Transverse colon (tissue), 4 donors: ENCODE data around the gene ALG1. TPM values are rescaled to one million over a fixed set of nuclear protein-coding genes. Genes with fewer than 3 reads are reported as not detected.
"Not testable (repeated sequence)": the region's sequence is repeated elsewhere in the genome, so short reads cannot be mapped to it uniquely, and the experiment has no call there.

ENCODE experiments used
- DNase-seq: peaks from one replicate; pipeline ENCODE4 v3.0.0-alpha.2; 2019
- H3K27ac ChIP-seq, 4 donors: fragments of 200-600 bp; sonication (generic); 2 replicates each; pipeline ENCODE4 v1.5.1; 2016 to 2018; ENCODE audit warnings: inconsistent platforms in 4 of 4
- H3K27me3 ChIP-seq: fragments of 200-600 bp; sonication (generic); 2 replicates; pipeline ENCODE4 v1.5.1; 2017; ENCODE audit warnings: inconsistent platforms
- H3K36me3 ChIP-seq, 4 donors: fragments of 200-600 bp; sonication (generic); 2 replicates each; pipeline ENCODE4 v1.5.1; 2017 to 2019; ENCODE audit warnings: inconsistent platforms in 4 of 4
- H3K4me1 ChIP-seq, 4 donors: fragments of 200-600 bp; sonication (generic); 2 replicates each; pipeline ENCODE4 v1.5.1; 2017 to 2020; ENCODE audit warnings: inconsistent platforms in 4 of 4
- H3K4me3 ChIP-seq, 4 donors: fragments of 200-600 bp; sonication (generic); 1 replicate in 1 of 4; 2 replicates in 3 of 4; pipeline versions ENCODE4 v1.5.1 to v1.6.1; 2017 to 2019; ENCODE audit warnings: inconsistent platforms in 4 of 4
- H3K9me3 ChIP-seq, 2 donors: fragments of 200-600 bp; sonication (generic); 2 replicates each; pipeline ENCODE4 v1.5.1; 2017 to 2019; ENCODE audit warnings: inconsistent platforms in 2 of 2
- POLR2A ChIP-seq: fragments of 450-650 bp; IDR thresholded peaks from one replicate; pipeline ENCODE4 v1.6.1; 2016; ENCODE audit warnings: antibody characterized with exemption, mild to moderate bottlenecking, moderate library complexity
- POLR2AphosphoS5 ChIP-seq, 3 donors: sonication (generic); formaldehyde crosslinking; IDR thresholded peaks; one replicate each; pipeline ENCODE4 v1.6.1; 2016; ENCODE audit warnings: antibody characterized with exemption in 3 of 3
- WGBS, 2 donors: methylation state at CpG; one replicate each; pipeline ENCODE4 v1.1.5; 2018; ENCODE audit warnings: low coverage in 1 of 2; 5-methylcytosine and 5-hydroxymethylcytosine counted together
- in situ Hi-C, 4 donors: fragments of 200-750 bp; cut with MboI; loops; one replicate each; pipeline versions ENCODE4 v1.15.0 to v1.15.1; 2017; ENCODE audit warnings: low sequenced_read_pairs in 3 of 4, low pct_ligation_motif_present in 1 of 4, low pct_unique_long_range_greater_than_20kb in 1 of 4
- intact Hi-C: fragments of 100-400 bp; cut with DNase I; formaldehyde crosslinking; loops from one replicate; pipeline ENCODE4 v1.15.1; 2023; ENCODE audit warnings: low total_unique reads
- total RNA-seq, 4 donors: library from RNA; depleted of rRNA; stranded (reverse); fragments of >200 nt; gene quantifications; one replicate each; pipeline ENCODE4 v1.1.0, GENCODE V29; 2016

ALG1 gene
- total RNA-seq, 4 donors from 2014 or later = 24.4 to 111 (median 41.6) TPM

DNA sequence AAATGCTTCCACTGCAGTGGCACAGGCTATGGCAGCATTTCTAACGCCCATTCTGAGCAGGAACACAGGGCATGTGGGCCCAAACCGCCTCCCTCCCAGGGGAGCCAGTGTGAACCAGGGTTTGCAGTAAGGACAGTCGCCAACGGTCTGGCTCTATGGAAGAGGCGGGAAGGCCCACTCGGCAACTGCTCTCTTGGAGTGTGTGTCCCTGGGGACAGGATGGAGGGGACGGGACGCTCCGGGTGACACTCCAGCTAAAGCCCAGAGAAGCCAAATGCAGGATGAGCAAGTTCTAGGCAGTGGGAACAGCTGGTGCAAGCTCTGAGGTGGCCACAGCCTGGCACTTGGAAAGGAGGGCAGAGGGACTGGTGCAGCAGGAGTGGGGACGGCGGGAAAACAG lies 22.1 kb downstream of the ALG1 start:
- in situ Hi-C loops, DNase-seq, H3K36me3 ChIP-seq, H3K4me3 ChIP-seq, H3K9me3 ChIP-seq, H3K27ac ChIP-seq, H3K27me3 ChIP-seq, H3K4me1 ChIP-seq: not testable (repeated sequence)
- intact Hi-C loops = loop anchor here (10.0 kb wide), 1 partner anchor 739 kb away; the partner anchor contains the start of gene PAM16
- WGBS, 2 donors = 84% methylated on average over 10 of the region's 11 CpGs; no CpG with 5 or more reads in 1 of the 2 donors

DNA sequence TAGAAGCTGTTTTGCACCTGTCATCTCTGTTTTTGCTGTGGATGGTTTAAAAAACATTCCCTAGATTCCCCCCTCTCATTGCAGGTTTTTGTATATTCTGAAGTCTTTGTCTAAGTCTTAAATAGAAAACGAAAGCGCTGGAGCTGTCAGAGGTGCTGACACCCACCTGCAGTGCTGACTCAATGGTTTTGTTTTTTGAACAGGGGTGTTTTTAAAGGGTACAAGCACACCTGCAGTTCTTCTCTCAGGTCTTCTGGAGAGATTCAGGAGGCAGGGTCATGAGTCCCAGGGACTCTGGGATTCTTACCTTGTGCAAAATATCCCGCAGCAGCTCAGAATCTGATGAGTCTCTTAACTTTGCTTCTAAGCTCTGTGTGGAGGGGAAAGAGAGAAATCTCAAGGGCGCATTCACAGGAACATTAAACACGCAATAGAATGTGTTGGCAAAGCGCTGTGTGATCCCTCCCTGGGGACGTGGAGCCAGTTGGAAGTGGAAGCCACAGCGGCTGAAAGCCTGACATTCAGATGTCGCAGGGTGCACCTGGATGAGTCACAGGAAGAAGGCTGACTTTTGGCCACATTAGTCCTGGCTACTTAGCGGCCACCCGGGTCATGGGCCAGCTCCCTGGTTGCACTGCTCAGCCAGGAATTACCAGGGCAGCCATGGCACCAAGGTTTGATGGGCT lies 23.6 kb downstream of the ALG1 start:
- H3K4me3 ChIP-seq, DNase-seq, H3K27me3 ChIP-seq, H3K36me3 ChIP-seq, in situ Hi-C loops, H3K9me3 ChIP-seq, H3K27ac ChIP-seq: not testable (repeated sequence)
- intact Hi-C loops = loop anchor here (10.0 kb wide), 1 partner anchor 740 kb away; the partner anchor contains the start of gene PAM16
- H3K4me1 ChIP-seq = peaks cover 0 to 11% (median 7%) of the 10 kb centered on the region in 4 donors
- 67 to 90% methylated on average over 3 to 11 of the region's 11 CpGs for WGBS, 2 donors

DNA sequence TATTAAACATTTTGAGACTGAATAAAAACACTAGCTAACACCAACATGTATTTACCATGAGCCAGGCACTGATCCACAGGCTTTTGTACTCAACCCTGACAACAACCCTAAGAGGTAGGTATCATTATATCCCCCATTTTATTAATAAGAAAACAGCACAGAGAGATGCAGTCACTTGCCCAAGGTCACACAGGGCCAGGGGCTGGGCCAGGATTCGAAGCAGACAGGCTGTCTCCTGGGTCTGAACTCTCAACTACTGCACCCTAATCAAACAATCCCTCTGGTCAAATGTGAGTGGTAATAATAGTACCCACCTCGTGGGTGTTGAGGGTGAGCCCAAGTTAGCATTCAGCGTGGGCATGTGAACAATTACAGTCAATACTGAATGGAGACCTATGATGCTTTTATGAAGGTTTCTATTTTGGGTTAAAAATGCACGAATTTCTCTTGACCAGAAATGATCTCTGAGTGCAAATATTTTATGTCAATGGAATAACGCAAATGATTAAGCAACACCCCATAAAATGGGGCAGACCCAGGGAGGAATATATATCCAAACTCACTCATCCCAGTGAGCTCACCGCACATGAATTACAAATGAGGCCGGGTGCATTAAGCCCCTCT lies 24.9 kb downstream of the ALG1 start:
- H3K36me3 ChIP-seq, in situ Hi-C loops, DNase-seq, H3K9me3 ChIP-seq, H3K27me3 ChIP-seq: not testable (repeated sequence)
- H3K4me3 ChIP-seq = peak overlapping the region in 2 of 4 donors; percentile 88 to 89
- peaks cover 0 to 11% (median 7%) of the 10 kb centered on the region in 4 donors for H3K4me1 ChIP-seq
- intact Hi-C loops = loop anchor here (10.0 kb wide), 1 partner anchor 742 kb away; the partner anchor contains the start of gene PAM16
- 11 to 24% methylated on average over 4 to 7 of the region's 7 CpGs for WGBS, 2 donors
- H3K27ac ChIP-seq = peak overlapping the region in 3 of 4 donors; percentile 89 to 93 (median 90)

DNA sequence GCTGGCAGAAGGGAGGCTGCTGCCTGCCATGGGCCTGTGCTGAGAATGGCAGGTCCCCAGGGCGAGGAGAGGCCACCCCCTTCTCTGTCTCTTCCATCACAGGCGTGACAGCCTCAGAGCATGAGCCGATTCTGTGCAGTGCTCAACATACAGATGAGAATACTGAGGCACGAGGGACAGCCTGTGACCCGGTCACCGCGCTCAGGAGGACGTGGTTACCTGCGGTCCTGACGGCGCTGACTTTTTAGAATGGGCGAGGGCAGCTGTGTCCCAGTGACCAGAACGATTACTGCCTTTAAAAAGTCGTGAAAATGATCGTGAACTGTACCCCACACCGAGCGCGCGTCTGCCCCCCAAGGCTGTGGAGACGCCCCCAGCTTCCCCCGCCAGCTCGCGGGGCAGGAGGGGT lies 25.4 kb downstream of the ALG1 start:
- H3K36me3 ChIP-seq, DNase-seq, in situ Hi-C loops, H3K27me3 ChIP-seq, H3K9me3 ChIP-seq: not testable (repeated sequence)
- WGBS, 2 donors = 1% methylated on average over 20 of the region's 23 CpGs; no CpG with 5 or more reads in 1 of the 2 donors
- intact Hi-C loops = loop anchor here (10.0 kb wide), 1 partner anchor 742 kb away; the partner anchor contains the start of gene PAM16
- H3K4me3 ChIP-seq = peak overlapping the region; percentile 85 to 89 (median 88)
- peak overlapping the region; percentile 86 to 93 (median 90) for H3K27ac ChIP-seq
- H3K4me1 ChIP-seq = peaks cover 0 to 11% (median 6%) of the 10 kb centered on the region in 4 donors

DNA sequence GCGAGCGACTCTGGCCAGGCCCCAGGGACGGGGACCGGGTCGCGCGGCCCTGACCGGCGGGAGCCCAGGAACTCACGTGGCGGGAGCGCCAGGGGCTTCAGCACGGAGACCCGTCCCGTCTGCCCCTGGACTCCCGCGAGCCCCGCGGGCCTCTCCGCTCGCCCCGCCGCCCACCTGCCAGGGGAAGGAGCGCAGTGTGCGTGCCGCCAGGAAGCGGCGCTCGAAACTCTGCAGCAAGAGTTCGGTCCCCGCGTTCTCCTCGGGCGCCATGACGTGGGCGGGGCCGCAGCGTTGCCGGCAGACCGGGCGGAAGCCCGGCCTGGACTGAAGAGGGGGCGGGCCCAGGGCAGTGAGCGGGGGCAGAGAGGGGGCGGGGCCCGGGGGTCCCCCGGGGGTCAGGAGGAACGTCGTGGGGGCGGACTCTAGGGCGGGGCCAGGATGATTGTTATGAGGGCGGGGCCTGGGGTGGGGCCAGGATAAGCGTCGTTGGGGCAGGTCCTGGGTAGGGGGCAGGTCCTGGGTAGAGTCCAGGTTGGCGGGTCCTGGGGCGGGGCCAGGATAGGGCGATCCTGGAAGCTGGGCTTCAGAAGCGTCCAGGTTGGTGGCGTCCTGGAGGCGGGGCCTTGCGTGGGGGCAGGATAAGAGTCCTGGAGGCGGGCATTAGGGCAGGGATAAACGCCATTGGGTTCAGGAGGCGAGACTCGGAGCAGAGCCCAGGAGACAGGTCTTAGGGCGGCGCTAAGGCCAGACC lies 26.0 kb downstream of the ALG1 start, which contains the start of gene EEF2KMT:
EEF2KMT (minus strand) TSS at position 326 of the 751 bp plus-strand sequence; CDS start at position 270, 56 bp downstream.
- TF ChIP-seq POLR2AphosphoS5 (IDR thresholded peaks at IDR 0.05) = peak in 2 of 3 donors; percentile 12 to 64
- H3K9me3 ChIP-seq, H3K36me3 ChIP-seq, in situ Hi-C loops, H3K27me3 ChIP-seq: not testable (repeated sequence)
- 1% methylated on average over 15 of the region's 67 CpGs; no CpG with 5 or more reads in 1 of the 2 donors for WGBS, 2 donors
- H3K27ac ChIP-seq = peak within 1 kb of the TSS; percentile 86 to 93 (median 90)
- DNase-seq = peak; percentile 99
- peaks cover 0 to 11% (median 5%) of the 10 kb centered on the region in 4 donors for H3K4me1 ChIP-seq
- peak within 1 kb of the TSS; percentile 85 to 89 (median 88) for H3K4me3 ChIP-seq
- intact Hi-C loops = loop anchor here (10.0 kb wide), 1 partner anchor 743 kb away; the partner anchor contains the start of gene PAM16

DNA sequence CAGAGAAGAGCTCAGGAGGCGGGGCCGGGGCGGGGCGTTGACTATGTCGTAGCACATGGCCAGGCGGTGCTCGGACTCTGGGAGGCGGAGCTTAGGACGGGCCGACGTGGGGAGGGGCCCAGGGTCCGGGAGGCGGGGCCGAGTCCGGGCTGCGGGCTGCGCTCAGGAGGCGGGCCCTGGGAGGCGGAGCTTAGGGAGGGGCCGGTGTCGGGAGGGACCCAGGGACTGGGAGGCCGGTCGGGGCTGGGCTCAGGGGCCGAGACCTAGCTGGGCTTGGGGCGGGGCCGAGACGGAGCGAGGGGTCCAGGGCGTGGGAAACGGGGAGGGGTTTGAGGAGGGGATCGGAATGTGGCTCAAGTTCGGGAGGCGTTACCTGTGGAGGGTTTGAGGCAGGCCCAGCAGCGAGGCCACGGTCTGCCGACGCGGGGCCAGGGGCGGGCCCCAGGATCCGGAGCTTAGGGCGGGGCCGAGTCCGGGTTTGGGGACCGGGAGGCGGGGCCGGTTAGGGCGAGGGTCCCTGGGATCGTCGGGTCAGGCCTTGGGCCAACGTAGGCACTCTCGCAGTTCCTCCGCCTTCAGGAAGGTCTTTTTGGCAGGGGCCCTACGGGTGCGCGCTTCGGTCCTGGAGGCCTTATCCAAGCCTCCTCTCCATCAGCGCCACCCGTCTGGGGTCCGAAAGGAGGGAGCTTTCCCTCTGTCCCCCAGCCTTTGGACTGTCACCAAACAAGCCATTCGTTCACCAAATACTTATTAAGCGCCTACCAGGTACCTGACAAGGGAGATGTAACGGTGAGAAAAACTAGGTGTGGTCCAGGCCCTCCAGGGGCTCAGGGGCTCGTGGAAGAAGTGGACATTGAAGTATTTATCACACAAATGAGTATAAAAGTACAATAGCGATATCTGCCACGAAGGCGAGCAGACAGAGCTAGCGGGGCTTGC lies 26.8 kb downstream of the ALG1 start:
- H3K4me1 ChIP-seq = peaks cover 0 to 11% (median 5%) of the 10 kb centered on the region in 4 donors
- peak overlapping the region; percentile 86 to 93 (median 90) for H3K27ac ChIP-seq
- H3K36me3 ChIP-seq, in situ Hi-C loops, H3K27me3 ChIP-seq, H3K9me3 ChIP-seq: not testable (repeated sequence)
- intact Hi-C loops = loop anchor here (10.0 kb wide), 1 partner anchor 744 kb away; the partner anchor contains the start of gene PAM16
- peak; percentile 80 for DNase-seq
- peak; percentile 53 for TF ChIP-seq POLR2A
- H3K4me3 ChIP-seq = peak overlapping the region; percentile 23 to 89 (median 88)
- 0 to 2% methylated on average over 1 to 39 of the region's 67 CpGs for WGBS, 2 donors

DNA sequence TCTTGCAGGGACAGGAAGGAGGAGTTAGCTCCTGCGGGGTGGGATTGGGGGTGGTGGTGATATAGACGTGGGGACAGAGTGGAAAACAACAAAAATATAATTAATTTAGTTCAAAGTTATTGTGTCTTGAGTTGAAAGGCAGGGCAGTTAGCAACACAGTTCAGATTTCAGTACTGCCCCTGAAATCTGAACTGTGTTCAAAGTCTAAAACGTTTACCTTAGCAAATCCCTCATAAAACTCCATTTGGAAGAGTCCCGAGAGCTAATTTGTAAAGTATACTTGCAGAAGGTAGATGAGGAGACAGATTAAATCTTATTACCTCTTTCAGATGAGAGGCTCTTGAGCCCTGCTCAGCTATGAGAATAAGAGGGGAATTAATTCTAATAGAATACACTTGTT lies 27.5 kb downstream of the ALG1 start:
- intact Hi-C loops = loop anchor here (10.0 kb wide), 1 partner anchor 744 kb away; the partner anchor contains the start of gene PAM16
- Histone ChIP-seq H3K4me1 (peaks cover 0 to 11% (median 5%) of the 10 kb centered on the region in 4 donors), H3K27ac (peak overlapping the region; percentile 80 to 89 (median 86)), H3K4me3 (peak overlapping the region in 2 of 4 donors; percentile 53 to 66)
- H3K36me3 ChIP-seq, in situ Hi-C loops, DNase-seq, H3K27me3 ChIP-seq, H3K9me3 ChIP-seq: not testable (repeated sequence)
- WGBS, 2 donors = 13% methylated on average over 4 of the region's 4 CpGs; no CpG with 5 or more reads in 1 of the 2 donors

DNA sequence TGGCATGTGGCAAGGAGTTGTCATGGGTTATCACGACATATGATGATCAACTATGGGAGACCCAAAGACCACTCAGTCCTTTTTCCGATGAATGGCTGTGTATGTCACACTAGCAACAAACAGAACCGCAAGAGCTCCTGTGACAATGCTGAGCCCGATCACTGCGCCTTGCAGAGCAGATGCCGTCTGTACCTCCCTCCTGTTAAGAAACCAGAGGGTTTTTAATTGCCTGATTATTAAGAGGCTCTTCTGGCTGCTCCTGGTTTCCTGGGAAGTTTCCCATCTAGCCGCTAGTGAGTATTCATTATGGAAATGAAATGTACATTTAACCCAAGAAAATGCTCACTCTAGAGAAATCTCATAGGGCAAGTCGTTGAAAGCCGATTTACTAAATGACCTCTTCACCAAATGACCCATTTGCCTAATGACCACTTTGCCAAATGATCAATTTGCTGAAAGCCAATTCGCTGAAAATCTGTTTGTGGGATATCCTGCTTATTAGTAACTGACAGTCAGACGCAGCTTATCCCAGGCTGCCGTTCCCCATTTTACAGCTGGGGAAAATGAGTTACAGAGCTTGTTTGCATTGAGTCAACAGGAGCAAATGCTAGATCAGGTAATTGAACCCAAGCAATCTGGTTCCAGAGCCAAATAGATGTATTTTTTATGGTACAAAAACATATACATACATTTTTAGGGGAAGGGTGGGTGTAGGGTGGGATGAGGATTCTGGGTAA lies 31.8 kb downstream of the ALG1 start:
- H3K27me3 ChIP-seq, H3K4me1 ChIP-seq, H3K27ac ChIP-seq, H3K9me3 ChIP-seq, DNase-seq, intact Hi-C loops, H3K4me3 ChIP-seq, in situ Hi-C loops, H3K36me3 ChIP-seq: not testable (repeated sequence)
- WGBS, 2 donors = 83 to 86% methylated on average over 5 to 12 of the region's 12 CpGs
